Skeletal muscle tissue (tissue), 4 donors: ENCODE measurements around the gene FAM168B. TPM values are rescaled to one million over a fixed set of nuclear protein-coding genes. Genes with fewer than 3 reads are reported as not detected.
A peak's percentile ranks its signal among the peaks of the same experiment; 100 is the strongest.

Source experiments
- H3K27ac ChIP-seq: one replicate; pipeline ENCODE4 v1.7.0; 2013; ENCODE audit warnings: mild to moderate bottlenecking, low read depth, low read length, inconsistent platforms
- H3K27me3 ChIP-seq, 3 donors: one replicate each; pipeline ENCODE4 v1.7.0; 2013; ENCODE audit warnings: low read length in 3 of 3; ENCODE audit not compliant: control insufficient read depth in 3 of 3, insufficient read depth in 3 of 3
- H3K36me3 ChIP-seq, 3 donors: one replicate each; pipeline ENCODE4 v1.7.0; 2013; ENCODE audit warnings: low read length in 3 of 3; ENCODE audit not compliant: control insufficient read depth in 3 of 3, insufficient read depth in 3 of 3
- H3K4me1 ChIP-seq, 3 donors: one replicate each; pipeline ENCODE4 v1.7.0; 2013; ENCODE audit warnings: low read length in 3 of 3, mild to moderate bottlenecking in 3 of 3; ENCODE audit not compliant: control insufficient read depth in 3 of 3, insufficient read depth in 3 of 3
- H3K4me3 ChIP-seq, 3 donors: one replicate each; pipeline ENCODE4 v1.7.0; 2013; ENCODE audit warnings: low read length in 3 of 3
- H3K9ac ChIP-seq, 3 donors: one replicate each; pipeline ENCODE4 v1.7.0; 2013; ENCODE audit warnings: low read length in 3 of 3, mild to moderate bottlenecking in 3 of 3, moderate library complexity in 2 of 3, low read depth in 1 of 3
- H3K9me3 ChIP-seq, 3 donors: one replicate each; pipeline ENCODE4 v1.7.0; 2013; ENCODE audit warnings: low read length in 3 of 3; ENCODE audit not compliant: control insufficient read depth in 3 of 3
- total RNA-seq: library from RNA; depleted of rRNA; stranded (reverse); fragments of >200 nt; gene quantifications from one replicate; pipeline ENCODE4 v1.2.3, GENCODE V29; 2014
- donor health status: Osteomylitis.

The FAM168B gene
- total RNA-seq, 1 donor from 2014 or later, result 57.4 TPM

DNA sequence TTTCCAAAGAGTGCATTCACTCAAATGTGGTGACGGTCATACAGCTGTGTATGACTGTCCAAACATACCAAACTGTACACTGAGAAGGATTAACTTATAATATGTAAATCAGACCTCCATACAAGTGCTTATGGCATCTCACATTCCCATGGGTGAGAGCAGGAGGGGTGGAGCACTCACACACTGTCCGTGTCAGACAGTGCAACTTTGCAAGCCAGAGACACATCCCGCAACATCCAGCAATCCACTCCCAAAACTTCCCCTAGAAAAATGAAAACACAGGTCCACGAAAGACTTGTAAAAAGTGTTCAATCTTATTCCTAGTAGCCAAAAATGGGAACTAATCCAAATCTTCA, 36.4 kb downstream of the FAM168B start:
- Histone ChIP-seq H3K36me3 (peaks cover 26 to 30% (median 27%) of the 10 kb centered on the region in 3 donors), H3K4me3 (peak overlapping the region in 1 of 3 donors; percentile 46), H3K9ac (no peak overlapping the region), H3K9me3 (no peaks in the 10 kb centered on the region), H3K27me3 (no peaks in the 10 kb centered on the region), H3K27ac (no peak overlapping the region), H3K4me1 (peaks cover 40 to 49% (median 42%) of the 10 kb centered on the region in 3 donors)

GRCh38 chr2:131056204-131056931, 36.9 kb downstream of the FAM168B start:
- Histone ChIP-seq H3K36me3 (peaks cover 31 to 35% (median 32%) of the 10 kb centered on the region in 3 donors), H3K4me1 (peaks cover 35 to 44% (median 38%) of the 10 kb centered on the region in 3 donors), H3K4me3 (peak overlapping the region; percentile 7 to 46 (median 37)), H3K27ac (peak overlapping the region; percentile 57), H3K9ac (peak overlapping the region in 1 of 3 donors; percentile 72), H3K27me3 (no peaks in the 10 kb centered on the region), H3K9me3 (no peaks in the 10 kb centered on the region)

DNA sequence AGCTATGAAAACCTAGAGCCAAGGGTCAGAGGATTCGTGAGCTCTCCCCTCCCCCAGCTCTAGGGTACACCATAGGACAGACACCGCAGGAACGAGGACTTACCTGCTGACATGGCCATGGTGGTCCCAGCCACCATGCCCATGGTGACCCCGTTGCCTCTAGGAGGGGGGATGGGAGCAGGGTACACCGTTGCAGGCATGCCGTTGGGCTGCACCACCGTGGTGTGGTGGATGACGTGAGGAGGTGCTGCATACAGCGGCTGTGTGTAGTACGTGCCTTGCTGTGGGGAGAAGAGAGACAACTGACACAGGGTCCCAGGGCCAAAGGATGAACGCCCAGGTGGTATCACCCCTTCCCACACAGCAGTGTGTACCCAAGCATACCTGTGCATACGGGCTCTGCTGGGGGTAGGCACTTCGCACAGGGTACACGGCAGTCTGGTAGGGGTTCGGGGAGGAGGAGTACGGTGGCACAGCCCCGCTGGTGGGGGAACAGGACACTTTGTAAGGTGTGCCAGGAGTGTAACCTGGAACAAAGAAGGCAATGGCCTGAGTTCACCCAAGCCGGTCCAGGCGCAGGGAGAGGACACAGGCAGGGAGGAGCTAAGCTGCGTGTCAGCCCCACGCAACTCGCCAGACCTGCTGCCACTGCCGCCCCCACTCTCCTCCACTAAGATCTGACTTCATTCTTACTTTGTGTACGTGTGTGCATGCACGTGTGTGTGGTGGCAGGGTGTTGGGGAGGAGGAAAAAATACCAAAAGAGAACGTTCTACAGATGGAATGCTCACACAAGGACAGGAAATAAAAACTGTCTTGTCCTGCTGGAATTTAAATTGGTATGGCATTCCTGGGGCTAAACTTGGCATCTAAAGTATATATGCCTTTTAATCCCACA, 37.8 kb downstream of the FAM168B start:
- Histone ChIP-seq H3K36me3 (peaks cover 35 to 44% (median 39%) of the 10 kb centered on the region in 3 donors), H3K27me3 (no peaks in the 10 kb centered on the region), H3K4me3 (peak overlapping the region in 2 of 3 donors; percentile 7 to 37), H3K27ac (peak overlapping the region; percentile 57), H3K9ac (peak overlapping the region in 1 of 3 donors; percentile 72), H3K9me3 (no peaks in the 10 kb centered on the region), H3K4me1 (peaks cover 34 to 39% (median 35%) of the 10 kb centered on the region in 3 donors)

GRCh38 chr2:131054488-131054887, 38.8 kb downstream of the FAM168B start:
- Histone ChIP-seq H3K27ac (no peak overlapping the region), H3K27me3 (no peaks in the 10 kb centered on the region), H3K4me1 (peaks cover 34 to 39% (median 35%) of the 10 kb centered on the region in 3 donors), H3K36me3 (peaks cover 39 to 51% (median 39%) of the 10 kb centered on the region in 3 donors), H3K9me3 (no peaks in the 10 kb centered on the region), H3K9ac (no peak overlapping the region), H3K4me3 (no peak overlapping the region)

GRCh38 chr2:131052741-131053263, 40.5 kb downstream of the FAM168B start:
- H3K27ac ChIP-seq, result no peak overlapping the region
- H3K9ac ChIP-seq, result no peak overlapping the region
- H3K4me1 ChIP-seq, result peaks cover 28 to 39% (median 37%) of the 10 kb centered on the region in 3 donors
- H3K27me3 ChIP-seq, result no peaks in the 10 kb centered on the region
- H3K36me3 ChIP-seq, result peaks cover 49 to 59% (median 50%) of the 10 kb centered on the region in 3 donors
- H3K9me3 ChIP-seq, result no peaks in the 10 kb centered on the region
- H3K4me3 ChIP-seq, result no peak overlapping the region

GRCh38 chr2:131050896-131051295, 42.4 kb downstream of the FAM168B start:
- Histone ChIP-seq H3K9ac (no peak overlapping the region), H3K36me3 (peaks cover 45 to 62% (median 47%) of the 10 kb centered on the region in 3 donors), H3K4me3 (no peak overlapping the region), H3K27ac (no peak overlapping the region), H3K4me1 (peaks cover 27 to 42% (median 42%) of the 10 kb centered on the region in 3 donors), H3K27me3 (no peaks in the 10 kb centered on the region), H3K9me3 (no peaks in the 10 kb centered on the region)

GRCh38 chr2:131049150-131049718, 44.0 kb downstream of the FAM168B start:
- Histone ChIP-seq H3K27ac (no peak overlapping the region), H3K9me3 (no peaks in the 10 kb centered on the region), H3K36me3 (peaks cover 38 to 49% (median 38%) of the 10 kb centered on the region in 3 donors), H3K9ac (no peak overlapping the region), H3K4me1 (peaks cover 23 to 45% (median 36%) of the 10 kb centered on the region in 3 donors), H3K4me3 (no peak overlapping the region), H3K27me3 (no peaks in the 10 kb centered on the region)

- no peaks in the 10 kb centered on the region for H3K27me3 ChIP-seq
- peaks cover 36 to 49% (median 37%) of the 10 kb centered on the region in 3 donors for H3K36me3 ChIP-seq
- H3K4me1 ChIP-seq, result peaks cover 23 to 50% (median 36%) of the 10 kb centered on the region in 3 donors
- H3K9me3 ChIP-seq, result no peaks in the 10 kb centered on the region
- no peak overlapping the region for H3K27ac ChIP-seq
- no peak overlapping the region for H3K4me3 ChIP-seq
- peak overlapping the region in 1 of 3 donors; percentile 15 for H3K9ac ChIP-seq
These were observed 44.6 kb downstream of the FAM168B start for GRCh38 chr2:131048641-131049040.

- H3K9me3 ChIP-seq, result no peaks in the 10 kb centered on the region
- H3K36me3 ChIP-seq, result peaks cover 34 to 44% (median 34%) of the 10 kb centered on the region in 3 donors
- H3K27ac ChIP-seq, result no peak overlapping the region
- peak overlapping the region in 1 of 3 donors; percentile 15 for H3K9ac ChIP-seq
- peaks cover 23 to 56% (median 36%) of the 10 kb centered on the region in 3 donors for H3K4me1 ChIP-seq
- no peaks in the 10 kb centered on the region for H3K27me3 ChIP-seq
- H3K4me3 ChIP-seq, result no peak overlapping the region
These were observed 45.2 kb downstream of the FAM168B start for GRCh38 chr2:131047920-131048560.
